CD4-positive, alpha-beta T cell treated with Interleukin-4 for 1 hour (primary cell): ENCODE measurements around the gene CD300E.
A peak's percentile ranks its signal among the peaks of the same experiment; 100 is the strongest.
"Not testable (repeated sequence)": the region's sequence is repeated elsewhere in the genome, so short reads cannot be mapped to it uniquely, and the experiment has no call there.

Source experiments
- DNase-seq, 2 donors: peaks; one replicate each; pipeline ENCODE4 v3.0.0-alpha.2; 2020 to 2022

CD300E gene

GRCh38 chr17:74633326-74633725 lies 9.8 kb upstream of the CD300E start:
- DNase-seq, result no peak

- peak in 1 of 2 donors; percentile 68 for DNase-seq
Measured at GRCh38 chr17:74632617-74633016, 9.1 kb upstream of the CD300E start.

GRCh38 chr17:74631468-74632450 lies 8.2 kb upstream of the CD300E start:
- DNase-seq, result peak; percentile 17 to 68

- not testable (repeated sequence) for DNase-seq
Measured at GRCh38 chr17:74630251-74630650, 6.7 kb upstream of the CD300E start.

GRCh38 chr17:74625661-74626060 lies 2.1 kb upstream of the CD300E start:
- DNase-seq, result no peak

- no peak for DNase-seq
Measured at GRCh38 chr17:74624131-74624530, 593 bp upstream of the CD300E start.

GRCh38 chr17:74619077-74619673 lies 4.4 kb downstream of the CD300E start:
- no peak for DNase-seq

- no peak for DNase-seq
Measured at GRCh38 chr17:74618451-74618850, 5.1 kb downstream of the CD300E start.

GRCh38 chr17:74616696-74617095 lies 6.8 kb downstream of the CD300E start:
- DNase-seq, result no peak

GRCh38 chr17:74612046-74612445 lies 11.5 kb downstream of the CD300E start:
- no peak for DNase-seq

- no peak for DNase-seq
Measured at GRCh38 chr17:74610108-74610507, 13.4 kb downstream of the CD300E start.

GRCh38 chr17:74608511-74608910 lies 15.0 kb downstream of the CD300E start:
- no peak for DNase-seq

GRCh38 chr17:74607221-74607620 lies 16.3 kb downstream of the CD300E start:
- DNase-seq, result no peak

GRCh38 chr17:74606050-74606449 lies 17.5 kb downstream of the CD300E start:
- DNase-seq, result no peak

GRCh38 chr17:74605361-74605760 lies 18.2 kb downstream of the CD300E start:
- DNase-seq, result no peak

- DNase-seq, result no peak
Measured at GRCh38 chr17:74604761-74605160, 18.8 kb downstream of the CD300E start.

GRCh38 chr17:74604200-74604599 lies 19.3 kb downstream of the CD300E start:
- no peak for DNase-seq

GRCh38 chr17:74603746-74604145 lies 19.8 kb downstream of the CD300E start:
- DNase-seq, result no peak

GRCh38 chr17:74603037-74603635 lies 20.4 kb downstream of the CD300E start:
- no peak for DNase-seq

GRCh38 chr17:74601944-74602572 lies 21.5 kb downstream of the CD300E start:
- peak; percentile 34 to 36 for DNase-seq

GRCh38 chr17:74599448-74599939 lies 24.0 kb downstream of the CD300E start:
- peak in 1 of 2 donors; percentile 27 for DNase-seq

GRCh38 chr17:74599023-74599399 lies 24.5 kb downstream of the CD300E start:
- DNase-seq, result peak in 1 of 2 donors; percentile 35
